Lower leg skin (tissue), 3 donors: ENCODE measurements around the gene RBM33.

Source experiments
- CTCF ChIP-seq, 3 donors: fragments of 450-650 bp; IDR thresholded peaks; one replicate each; pipeline ENCODE4 v1.5.1; 2016; ENCODE audit warnings: antibody characterized with exemption in 3 of 3, mild to moderate bottlenecking in 3 of 3, moderate library complexity in 2 of 3
- POLR2A ChIP-seq, 2 donors: fragments of 450-650 bp; IDR thresholded peaks; one replicate each; pipeline ENCODE4 v1.6.1; 2016 to 2017; ENCODE audit warnings: antibody characterized with exemption in 2 of 2, mild to moderate bottlenecking in 1 of 2, moderate library complexity in 1 of 2

- no peak for TF ChIP-seq CTCF (IDR thresholded peaks at IDR 0.05)
- TF ChIP-seq POLR2A (IDR thresholded peaks at IDR 0.05) = no peak
These were observed 116.7 kb downstream of the RBM33 start for GRCh38 chr7:155761162-155761561.
